ENCODE results near the gene ASIC2.

The ASIC2 gene

GRCh38 chr17:33228548-33228947 is 64.5 kb downstream of the ASIC2 start:
- peaks cover 4% of the 10 kb centered on the region for H3K36me3 Mint-ChIP-seq (ENCODE audit: insufficient read depth)

DNA sequence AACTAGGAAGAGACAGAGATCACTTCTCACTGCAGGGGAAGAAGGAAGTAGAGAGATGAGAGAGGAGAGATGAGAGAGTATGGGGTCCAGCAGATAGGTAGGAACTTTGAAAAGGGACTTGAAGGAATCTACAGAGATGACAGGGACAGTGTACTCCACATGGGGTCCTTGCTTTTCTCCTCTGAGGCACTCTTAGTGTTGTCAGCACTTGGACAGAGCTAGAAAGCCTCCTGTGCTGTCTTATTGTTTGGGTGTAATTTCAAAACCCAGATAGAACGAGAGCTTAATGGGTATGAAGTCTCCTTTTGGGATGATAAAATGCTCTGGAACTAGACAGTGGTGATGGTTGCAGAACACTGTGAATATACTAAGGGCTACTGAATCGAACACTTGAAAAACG is 65.2 kb downstream of the ASIC2 start:
- ATAC-seq (replicated peaks) (no peak), DNase-seq (no peak)

More at GRCh38 chr17:33228548-33228947, 64.5 kb downstream of the ASIC2 start:
- no peaks in the 10 kb centered on the region for H3K9me3 Mint-ChIP-seq
- H3K4me3 Mint-ChIP-seq = no peak overlapping the region
- H3K4me1 Mint-ChIP-seq (ENCODE audit: low read depth in 2 of 2) = peaks cover 1 to 7% of the 10 kb centered on the region in 2 donors
- H3K27ac Mint-ChIP-seq = no peak overlapping the region
- DNase-seq (no peak), ATAC-seq (replicated peaks) (no peak)
- peaks cover 17 to 37% of the 10 kb centered on the region in 2 donors for H3K27me3 Mint-ChIP-seq

DNA sequence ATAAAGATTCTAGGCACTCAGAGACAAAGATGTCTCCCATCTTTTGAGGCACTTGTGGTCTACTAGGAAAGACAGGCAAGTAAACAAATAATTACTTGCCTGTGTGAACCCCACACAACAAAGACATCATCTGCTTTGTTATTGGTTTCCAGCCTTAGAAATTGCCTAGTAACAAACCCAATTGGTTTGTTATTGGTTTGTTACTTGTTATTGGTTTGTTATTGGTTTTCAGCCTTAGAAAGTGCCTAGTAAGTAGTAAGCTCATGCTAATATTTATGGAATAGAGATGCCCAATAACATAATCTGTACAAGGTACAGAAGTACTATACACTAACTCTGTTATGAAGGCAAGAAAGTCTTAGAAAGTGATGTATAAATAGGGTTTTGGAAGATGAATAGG is 67.1 kb downstream of the ASIC2 start:
- DNase-seq (no peak), ATAC-seq (replicated peaks) (no peak)
- Mint-ChIP-seq H3K4me3 (no peak overlapping the region), H3K9me3 (no peaks in the 10 kb centered on the region), H3K4me1 (ENCODE audit: low read depth in 2 of 2) (no peaks in the 10 kb centered on the region), H3K27ac (no peak overlapping the region), H3K27me3 (peaks cover 33 to 41% of the 10 kb centered on the region in 2 donors), H3K36me3 (ENCODE audit: insufficient read depth) (no peaks in the 10 kb centered on the region)

More for the DNA sequence above, 65.2 kb downstream of the ASIC2 start:
- no peaks in the 10 kb centered on the region for H3K36me3 Mint-ChIP-seq (ENCODE audit: insufficient read depth)
- no peaks in the 10 kb centered on the region for H3K9me3 Mint-ChIP-seq
- H3K4me3 Mint-ChIP-seq = no peak overlapping the region
- H3K27ac Mint-ChIP-seq = no peak overlapping the region
- peaks cover 0 to under 1% of the 10 kb centered on the region in 2 donors for H3K4me1 Mint-ChIP-seq (ENCODE audit: low read depth in 2 of 2)
- peaks cover 23 to 41% of the 10 kb centered on the region in 2 donors for H3K27me3 Mint-ChIP-seq

DNA sequence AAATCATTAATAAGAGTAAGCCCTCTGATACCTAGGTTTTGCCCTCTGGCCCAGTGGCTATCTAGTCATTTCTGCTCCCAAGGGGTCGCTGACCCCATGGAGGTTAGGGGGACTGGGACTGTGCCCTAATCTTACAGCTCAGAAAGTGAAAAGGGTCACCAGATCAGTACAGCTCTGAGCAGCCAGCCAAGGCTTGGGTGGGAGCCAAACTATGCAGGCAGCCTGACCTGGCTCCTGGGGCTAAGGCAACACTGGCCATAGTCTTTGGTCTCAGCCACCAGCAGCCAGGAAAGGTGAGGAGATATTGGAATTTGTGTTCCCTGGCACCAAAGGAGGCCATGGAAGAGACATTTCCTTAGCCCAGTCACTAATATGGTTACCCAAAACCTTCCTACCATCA is 67.6 kb downstream of the ASIC2 start:
- Mint-ChIP-seq H3K4me3 (no peak overlapping the region), H3K27ac (no peak overlapping the region), H3K4me1 (ENCODE audit: low read depth in 2 of 2) (no peaks in the 10 kb centered on the region), H3K9me3 (no peaks in the 10 kb centered on the region), H3K27me3 (peaks cover 35 to 41% of the 10 kb centered on the region in 2 donors), H3K36me3 (ENCODE audit: insufficient read depth) (no peaks in the 10 kb centered on the region)
- ATAC-seq (replicated peaks) (no peak), DNase-seq (no peak)

DNA sequence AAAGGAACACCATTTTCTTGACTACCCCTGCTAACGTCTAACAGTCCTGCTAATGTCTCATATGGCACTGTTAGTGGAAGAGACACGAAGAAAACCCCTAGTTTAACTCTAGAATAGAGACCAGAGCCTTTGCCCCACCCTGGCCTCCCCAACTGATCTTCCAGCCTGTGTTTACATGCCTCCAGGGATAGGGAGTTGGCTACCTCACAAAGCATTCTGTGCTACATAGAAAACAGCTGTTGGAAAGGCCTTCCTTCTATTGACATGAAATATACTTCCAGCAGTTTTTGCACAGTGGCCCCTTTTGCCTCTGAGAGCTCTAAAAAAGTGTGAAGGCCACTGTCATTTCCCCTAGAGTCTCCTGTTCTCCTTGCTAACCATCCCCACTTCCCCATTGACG is 73.1 kb downstream of the ASIC2 start:
- no peaks in the 10 kb centered on the region for H3K9me3 Mint-ChIP-seq
- ATAC-seq (replicated peaks) (no peak), DNase-seq (no peak)
- H3K4me1 Mint-ChIP-seq (ENCODE audit: low read depth in 2 of 2) = no peaks in the 10 kb centered on the region
- peaks cover 41 to 53% of the 10 kb centered on the region in 2 donors for H3K27me3 Mint-ChIP-seq
- no peaks in the 10 kb centered on the region for H3K36me3 Mint-ChIP-seq (ENCODE audit: insufficient read depth)
- no peak overlapping the region for H3K27ac Mint-ChIP-seq
- H3K4me3 Mint-ChIP-seq = no peak overlapping the region

DNA sequence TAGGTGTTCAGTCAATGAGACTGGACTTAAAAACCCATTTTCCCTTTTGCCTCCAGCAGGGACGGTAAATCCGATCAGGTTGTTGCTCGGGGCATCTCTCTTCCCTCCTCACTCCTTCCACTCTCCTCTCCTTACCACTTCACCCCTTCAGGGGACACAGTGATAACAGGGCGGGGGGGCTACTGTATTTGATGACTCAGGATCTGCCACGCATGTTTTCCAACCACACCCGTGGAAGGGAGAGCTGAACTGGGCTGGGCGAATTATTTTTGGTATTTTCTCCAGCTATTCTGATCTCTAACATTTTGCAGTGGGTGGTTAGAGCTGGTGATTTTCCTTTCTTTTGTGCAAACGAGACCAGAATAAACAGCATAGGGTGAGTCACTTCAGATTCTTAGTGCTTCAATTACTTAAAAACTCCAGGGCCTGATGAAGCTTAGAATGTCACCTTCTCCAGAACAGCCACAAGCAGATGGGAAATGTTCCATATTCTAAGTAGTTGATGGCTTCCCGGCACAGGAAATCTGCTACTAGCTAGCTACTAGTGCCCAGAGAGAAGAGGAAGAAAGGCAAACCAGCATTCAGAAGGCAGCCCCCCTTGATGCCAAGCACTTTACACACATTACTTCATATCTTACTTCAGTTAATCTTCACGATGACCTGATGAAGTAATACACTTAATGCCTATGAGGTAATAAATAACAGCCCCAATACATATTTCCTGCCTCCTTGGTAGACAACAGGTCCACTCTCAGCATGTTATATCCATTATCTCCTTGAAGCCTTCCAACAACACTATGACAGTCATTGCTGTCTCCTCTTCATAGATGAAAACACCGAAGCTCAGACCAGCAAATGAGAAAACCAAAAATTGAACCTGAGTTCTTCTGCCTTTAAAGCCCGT is 74.1 kb downstream of the ASIC2 start:
- Mint-ChIP-seq H3K36me3 (ENCODE audit: insufficient read depth) (no peaks in the 10 kb centered on the region), H3K4me3 (no peak overlapping the region), H3K27me3 (peaks cover 43 to 55% of the 10 kb centered on the region in 2 donors), H3K9me3 (no peaks in the 10 kb centered on the region), H3K27ac (no peak overlapping the region), H3K4me1 (ENCODE audit: low read depth in 2 of 2) (no peaks in the 10 kb centered on the region)
- DNase-seq (no peak), ATAC-seq (replicated peaks) (no peak)

GRCh38 chr17:33217891-33218290 is 75.2 kb downstream of the ASIC2 start:
- H3K4me1 Mint-ChIP-seq (ENCODE audit: low read depth in 2 of 2) = no peaks in the 10 kb centered on the region
- H3K27me3 Mint-ChIP-seq = peaks cover 42 to 56% of the 10 kb centered on the region in 2 donors
- H3K9me3 Mint-ChIP-seq = no peaks in the 10 kb centered on the region
- DNase-seq (no peak), ATAC-seq (replicated peaks) (no peak)
- H3K27ac Mint-ChIP-seq = no peak overlapping the region
- H3K36me3 Mint-ChIP-seq (ENCODE audit: insufficient read depth) = no peaks in the 10 kb centered on the region
- no peak overlapping the region for H3K4me3 Mint-ChIP-seq

GRCh38 chr17:33214996-33215395 is 78.1 kb downstream of the ASIC2 start:
- ATAC-seq (replicated peaks) = no peak
- no peaks in the 10 kb centered on the region for H3K9me3 Mint-ChIP-seq

DNA sequence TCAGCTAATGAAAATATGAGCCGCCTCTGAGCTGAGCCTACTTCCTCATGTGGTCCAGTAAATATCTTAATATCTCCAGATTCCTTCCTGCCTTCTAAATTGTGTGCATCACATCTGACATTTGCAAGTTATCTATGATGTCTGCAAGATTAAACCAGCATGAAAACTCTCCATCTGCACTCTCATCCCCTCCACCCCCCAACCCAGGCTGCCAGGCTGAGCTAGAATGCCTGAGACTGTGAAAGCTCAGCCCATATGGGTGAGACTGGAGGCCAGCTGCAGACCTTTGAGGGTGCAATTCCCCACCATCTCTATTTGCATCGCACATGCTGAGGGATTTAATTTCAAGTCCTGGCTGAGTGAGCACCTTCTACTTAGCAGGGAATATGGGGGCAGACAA is 82.8 kb downstream of the ASIC2 start:
- DNase-seq = no peak

More at GRCh38 chr17:33214996-33215395, 78.1 kb downstream of the ASIC2 start:
- no peaks in the 10 kb centered on the region for H3K36me3 Mint-ChIP-seq (ENCODE audit: insufficient read depth)
- no peak for DNase-seq
- peaks cover 46 to 63% of the 10 kb centered on the region in 2 donors for H3K27me3 Mint-ChIP-seq
- H3K27ac Mint-ChIP-seq = no peak overlapping the region
- no peaks in the 10 kb centered on the region for H3K4me1 Mint-ChIP-seq (ENCODE audit: low read depth in 2 of 2)
- H3K4me3 Mint-ChIP-seq = no peak overlapping the region

DNA sequence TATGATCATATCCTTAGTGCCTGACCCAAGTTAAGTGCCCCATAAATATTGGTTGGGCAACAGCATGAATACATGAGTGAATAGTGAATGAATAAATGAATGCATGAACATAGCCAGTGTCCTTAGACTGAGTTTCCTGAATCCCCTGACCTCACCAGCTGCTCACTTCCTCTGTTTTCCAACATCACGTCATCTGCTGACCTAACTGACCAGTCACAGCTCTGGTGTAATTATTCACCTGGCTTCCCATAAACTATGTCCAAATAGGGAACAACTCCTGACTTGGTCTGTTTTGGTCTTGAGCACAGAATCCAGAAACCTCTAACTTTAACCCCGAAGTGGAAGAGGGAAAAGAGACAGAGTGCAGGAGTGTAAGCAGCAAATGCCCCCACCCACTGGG is 83.4 kb downstream of the ASIC2 start:
- Mint-ChIP-seq H3K4me1 (ENCODE audit: low read depth in 2 of 2) (no peaks in the 10 kb centered on the region), H3K36me3 (ENCODE audit: insufficient read depth) (no peaks in the 10 kb centered on the region), H3K4me3 (no peak overlapping the region), H3K9me3 (no peaks in the 10 kb centered on the region), H3K27ac (no peak overlapping the region), H3K27me3 (peaks cover 28 to 57% of the 10 kb centered on the region in 2 donors)
- ATAC-seq (replicated peaks) = no peak
- DNase-seq = no peak

More for the DNA sequence above, 82.8 kb downstream of the ASIC2 start:
- Mint-ChIP-seq H3K4me1 (ENCODE audit: low read depth in 2 of 2) (no peaks in the 10 kb centered on the region), H3K4me3 (no peak overlapping the region), H3K27me3 (peaks cover 29 to 53% of the 10 kb centered on the region in 2 donors), H3K27ac (no peak overlapping the region), H3K36me3 (ENCODE audit: insufficient read depth) (no peaks in the 10 kb centered on the region), H3K9me3 (no peaks in the 10 kb centered on the region)
- no peak for ATAC-seq (replicated peaks)

DNA sequence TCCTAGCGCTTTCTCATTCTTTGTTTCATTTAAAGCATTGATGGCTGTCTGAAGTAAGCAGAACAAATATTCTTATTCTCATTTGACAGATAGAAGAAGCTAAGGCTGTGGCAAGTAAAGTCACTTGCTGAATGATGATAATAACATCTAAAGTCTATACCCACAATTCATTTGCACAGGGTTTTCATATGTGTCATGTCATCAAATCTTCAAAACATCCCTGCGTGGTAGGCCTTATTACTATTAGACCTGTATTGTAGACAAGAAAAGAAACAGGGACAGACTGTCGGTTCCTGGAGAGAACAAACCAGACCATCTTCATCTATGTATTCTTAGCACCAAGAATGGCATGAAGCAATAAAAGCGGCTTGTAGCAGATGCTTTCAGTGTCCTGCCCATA is 85.9 kb downstream of the ASIC2 start:
- H3K9me3 Mint-ChIP-seq = no peaks in the 10 kb centered on the region
- no peak overlapping the region for H3K4me3 Mint-ChIP-seq
- no peak for DNase-seq
- no peak overlapping the region for H3K27ac Mint-ChIP-seq
- no peak for ATAC-seq (replicated peaks)
- H3K36me3 Mint-ChIP-seq (ENCODE audit: insufficient read depth) = no peaks in the 10 kb centered on the region
- H3K27me3 Mint-ChIP-seq = peaks cover 12 to 68% of the 10 kb centered on the region in 2 donors
- H3K4me1 Mint-ChIP-seq (ENCODE audit: low read depth in 2 of 2) = no peaks in the 10 kb centered on the region

- Mint-ChIP-seq H3K4me1 (ENCODE audit: low read depth in 2 of 2) (no peaks in the 10 kb centered on the region), H3K27ac (no peak overlapping the region)
Measured at GRCh38 chr17:33205552-33205951, 87.5 kb downstream of the ASIC2 start.

GRCh38 chr17:33204701-33205100 is 88.4 kb downstream of the ASIC2 start:
- Mint-ChIP-seq H3K4me3 (no peak overlapping the region), H3K9me3 (no peaks in the 10 kb centered on the region), H3K27ac (no peak overlapping the region), H3K36me3 (ENCODE audit: insufficient read depth) (no peaks in the 10 kb centered on the region), H3K4me1 (ENCODE audit: low read depth in 2 of 2) (no peaks in the 10 kb centered on the region), H3K27me3 (peaks cover 17 to 47% of the 10 kb centered on the region in 2 donors)
- DNase-seq (no peak), ATAC-seq (replicated peaks) (no peak)

More at GRCh38 chr17:33205552-33205951, 87.5 kb downstream of the ASIC2 start:
- no peak for ATAC-seq (replicated peaks)
- Mint-ChIP-seq H3K9me3 (no peaks in the 10 kb centered on the region), H3K4me3 (no peak overlapping the region), H3K36me3 (ENCODE audit: insufficient read depth) (no peaks in the 10 kb centered on the region), H3K27me3 (peaks cover 14 to 55% of the 10 kb centered on the region in 2 donors)
- no peak for DNase-seq

- no peaks in the 10 kb centered on the region for H3K4me1 Mint-ChIP-seq (ENCODE audit: low read depth in 2 of 2)
- H3K36me3 Mint-ChIP-seq (ENCODE audit: insufficient read depth) = no peaks in the 10 kb centered on the region
- no peak for ATAC-seq (replicated peaks)
- no peaks in the 10 kb centered on the region for H3K9me3 Mint-ChIP-seq
- no peak overlapping the region for H3K4me3 Mint-ChIP-seq
- H3K27me3 Mint-ChIP-seq = peaks cover 17 to 41% of the 10 kb centered on the region in 2 donors
- no peak overlapping the region for H3K27ac Mint-ChIP-seq
- DNase-seq = no peak
Measured at GRCh38 chr17:33204156-33204555, 88.9 kb downstream of the ASIC2 start.
